NCI-H345 (cell line): ENCODE data around the gene CFAP73.
"Not testable (repeated sequence)": the region's sequence is repeated elsewhere in the genome, so short reads cannot be mapped to it uniquely, and the experiment has no call there.

Experiments used
- DNase-seq: peaks from one replicate; lab custom pipeline; 2025; lab: John Stamatoyannopoulos, UW

CFAP73 gene

DNA sequence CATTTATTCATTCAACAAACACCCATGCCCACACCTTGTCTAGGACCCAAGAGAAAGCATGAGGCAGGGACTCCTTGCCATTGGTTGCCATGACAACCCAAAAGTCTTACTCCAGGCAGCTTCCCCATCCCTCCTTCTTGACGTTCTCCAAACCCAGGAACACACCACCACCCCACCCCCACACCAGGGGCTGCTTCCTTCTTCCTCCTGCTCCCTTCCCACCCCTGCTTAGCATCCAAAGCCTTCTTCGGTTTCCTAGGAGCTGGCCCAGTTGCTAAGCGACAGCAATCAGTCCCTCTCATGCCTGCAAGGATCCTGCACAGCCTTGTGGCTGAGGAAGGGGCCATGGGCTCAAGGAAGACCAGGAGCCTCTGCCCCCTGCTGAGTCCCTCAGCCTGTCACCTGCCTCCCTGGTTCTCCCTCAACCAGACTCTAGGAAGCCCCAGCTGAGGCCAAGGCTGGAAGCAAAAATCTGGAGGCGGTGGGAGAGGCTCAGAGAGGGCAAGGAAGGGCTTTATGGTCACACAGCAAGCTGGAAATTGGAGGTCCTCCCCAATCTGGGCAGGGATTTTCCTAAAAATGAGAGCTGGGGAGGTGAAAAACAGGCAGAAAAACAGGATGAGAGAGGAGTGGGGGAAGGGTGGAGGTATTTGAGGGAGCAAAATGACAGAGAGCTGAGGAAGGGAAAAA lies 29.4 kb upstream of the CFAP73 start:
- DNase-seq, result peak; percentile 11

DNA sequence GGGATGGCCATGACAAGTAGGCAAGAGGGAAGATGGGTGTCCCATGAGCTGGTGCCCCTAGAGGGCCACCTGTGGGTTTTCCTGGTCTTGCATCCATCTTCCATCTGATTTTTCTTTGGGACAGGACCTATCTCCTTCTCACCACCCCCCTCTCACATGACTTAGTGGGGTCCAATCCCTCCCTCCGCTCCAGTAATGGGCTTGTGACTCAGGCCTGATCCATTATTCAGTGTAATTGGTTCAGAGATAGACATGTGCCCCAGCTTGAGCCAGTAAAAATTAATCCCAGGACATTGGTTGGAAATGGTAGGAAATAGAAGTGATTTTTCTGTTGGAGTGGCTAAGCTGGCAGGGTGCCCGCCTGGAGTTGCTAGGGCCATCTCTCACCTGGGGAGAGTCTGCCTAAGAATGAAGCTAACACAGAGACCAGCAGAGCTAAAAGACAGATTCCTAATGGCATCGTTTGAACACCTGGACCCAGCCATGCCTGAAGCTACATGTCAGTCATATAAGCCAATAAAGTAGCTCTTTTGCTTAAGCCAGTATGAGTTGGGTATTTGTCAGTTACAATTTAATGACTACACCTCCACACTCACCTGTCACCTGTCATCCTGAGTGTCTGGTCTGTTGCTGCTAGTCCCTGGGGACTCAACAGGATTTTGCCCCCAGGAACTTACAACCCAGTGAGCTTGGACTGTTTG lies 28.7 kb upstream of the CFAP73 start:
- peak; percentile 87 for DNase-seq

DNA sequence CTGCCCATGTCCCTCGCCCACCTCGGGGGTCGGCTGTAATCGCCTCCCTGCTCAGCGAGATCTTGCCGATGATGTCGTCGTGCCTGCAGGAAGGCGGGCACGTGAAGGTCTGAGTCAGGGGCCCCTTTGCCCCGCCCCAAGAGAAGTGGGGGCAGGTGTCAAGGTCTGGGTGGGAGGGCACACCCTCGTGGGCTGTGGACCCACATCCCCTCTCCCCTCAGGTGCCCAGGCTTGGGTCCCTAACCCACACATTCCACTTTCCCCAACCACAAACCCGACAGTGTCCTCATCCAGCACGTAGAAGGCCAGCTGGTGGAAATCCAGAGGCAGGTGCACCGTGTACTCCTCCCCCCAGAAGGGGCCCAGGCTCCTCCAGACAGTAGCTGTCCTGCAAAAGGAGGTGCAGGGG lies 21.7 kb upstream of the CFAP73 start:
- DNase-seq, result no peak

DNA sequence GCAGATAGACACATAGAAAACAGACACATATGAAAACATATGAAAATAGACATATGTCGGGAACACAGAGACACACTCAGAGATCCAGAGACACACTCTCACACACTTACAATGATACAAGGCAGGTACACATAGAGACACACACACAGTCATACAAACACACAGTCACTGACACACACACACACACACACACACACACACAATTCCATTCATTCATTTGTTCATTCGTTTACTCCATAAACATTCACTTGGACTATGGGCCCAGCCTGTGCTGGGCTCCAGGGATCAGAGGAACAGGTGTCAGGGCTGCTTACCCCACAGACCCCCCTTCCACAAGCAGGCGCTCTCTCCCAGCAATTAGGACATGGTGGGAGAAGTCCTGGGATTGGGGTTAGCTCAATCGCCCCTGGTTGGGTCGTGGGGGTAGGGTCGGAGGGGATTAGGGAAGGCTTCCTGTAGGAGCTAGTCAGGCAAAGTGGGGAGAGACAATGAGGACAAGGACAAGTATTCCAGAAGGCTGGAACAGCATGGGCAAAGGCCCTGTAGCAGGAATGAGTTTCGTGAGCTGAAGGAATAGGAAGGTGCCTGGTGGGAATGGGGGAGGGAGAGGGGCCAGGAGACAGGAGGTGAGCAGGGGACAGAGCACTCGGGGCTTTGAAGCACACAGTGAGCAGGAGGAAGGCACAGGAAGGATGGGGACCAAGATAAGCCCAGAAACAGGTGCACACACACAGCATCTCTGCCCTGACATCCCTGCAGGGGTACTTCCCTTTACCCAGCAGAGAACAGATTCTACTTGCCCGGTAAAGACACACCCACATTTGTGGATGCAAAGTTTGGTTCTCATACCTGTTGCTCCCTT lies 20.5 kb upstream of the CFAP73 start:
- DNase-seq, result no peak

DNA sequence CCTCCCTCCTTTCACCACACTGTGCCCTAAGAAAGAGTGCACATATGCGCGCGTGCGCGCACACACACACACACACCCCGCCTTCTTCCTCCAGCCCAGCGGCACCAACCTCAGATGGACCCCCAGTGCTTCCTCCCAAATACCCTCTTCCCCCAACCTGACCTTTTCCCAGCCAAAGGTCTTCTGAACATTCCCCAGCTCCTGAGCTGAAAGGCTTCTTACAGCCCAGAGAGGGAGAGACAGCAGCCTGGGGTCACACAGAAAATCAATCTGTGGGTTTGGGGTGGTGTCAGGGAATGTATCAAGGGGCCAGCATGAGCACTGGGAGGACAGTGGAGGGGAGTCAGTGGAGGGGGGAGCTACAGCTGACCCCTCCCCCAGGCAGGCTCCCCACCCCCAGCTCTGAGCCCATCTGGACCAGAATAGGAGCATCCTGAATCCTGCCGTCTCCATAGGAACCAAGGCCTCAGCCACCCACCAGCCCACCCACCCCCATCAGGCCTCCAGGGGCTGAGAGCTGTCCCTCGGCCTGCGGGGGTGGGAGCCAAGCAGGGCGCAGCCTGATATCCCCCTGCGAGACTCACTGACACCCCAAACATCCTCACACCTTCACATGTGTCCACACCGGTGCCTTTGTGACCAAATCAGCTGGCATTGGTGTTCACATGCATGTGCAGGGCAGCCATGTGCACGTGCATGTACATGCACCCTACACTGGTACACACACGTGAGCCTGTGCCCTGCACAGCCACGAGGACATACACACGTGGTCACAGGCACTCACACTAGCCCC lies 19.7 kb upstream of the CFAP73 start:
- no peak for DNase-seq

DNA sequence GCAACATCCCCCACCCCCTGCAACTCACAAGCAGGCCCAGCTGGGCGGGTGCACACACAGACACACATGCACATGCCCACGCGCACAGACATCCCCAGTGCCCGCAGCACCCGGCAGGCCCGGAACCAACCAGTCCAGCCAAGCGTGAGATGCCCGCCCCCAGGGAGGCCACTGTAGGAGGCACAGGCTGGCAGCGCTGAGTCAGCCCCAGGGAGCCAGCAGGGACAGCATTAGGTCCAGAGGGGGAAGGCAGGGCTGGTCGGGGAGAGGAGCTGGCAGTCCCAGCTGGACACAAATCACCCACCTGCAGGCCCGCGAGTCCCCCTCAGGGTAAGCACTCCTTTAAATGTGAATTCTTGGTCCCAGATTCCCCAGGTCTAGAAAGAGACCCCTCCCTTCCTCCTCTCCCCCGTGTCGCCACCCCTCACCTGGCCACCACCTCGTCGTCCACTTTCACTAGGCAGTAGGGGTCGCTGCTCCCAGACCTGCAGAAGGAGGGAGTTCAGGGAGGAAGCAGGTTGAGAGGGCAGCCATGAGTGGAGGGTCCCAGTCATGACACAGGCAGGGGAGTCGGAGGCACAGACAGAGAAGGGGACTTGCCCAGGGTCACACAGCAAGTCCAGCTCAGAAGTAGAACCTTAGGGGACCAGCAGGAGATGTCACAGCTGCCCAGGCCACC lies 18.9 kb upstream of the CFAP73 start:
- no peak for DNase-seq

DNA sequence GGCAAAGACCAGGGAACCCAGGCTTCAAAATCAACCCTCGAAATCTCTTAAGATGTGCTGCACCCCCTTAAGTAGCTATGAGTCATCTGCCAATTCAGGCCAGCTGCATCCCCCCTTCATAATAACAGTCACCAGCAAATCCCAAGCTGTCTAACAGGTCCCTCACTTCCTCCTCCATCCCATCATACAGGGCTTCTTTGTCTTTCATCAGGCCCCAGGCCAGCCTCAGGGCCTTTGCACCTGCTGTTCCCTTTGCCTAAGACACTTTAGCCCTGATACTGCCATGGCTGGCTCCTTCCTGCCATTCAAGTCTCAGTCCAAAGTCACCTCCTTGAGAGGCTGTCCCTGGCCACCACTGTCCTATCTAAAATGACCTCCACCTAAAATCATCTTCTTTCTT lies 18.0 kb upstream of the CFAP73 start:
- DNase-seq, result no peak

DNA sequence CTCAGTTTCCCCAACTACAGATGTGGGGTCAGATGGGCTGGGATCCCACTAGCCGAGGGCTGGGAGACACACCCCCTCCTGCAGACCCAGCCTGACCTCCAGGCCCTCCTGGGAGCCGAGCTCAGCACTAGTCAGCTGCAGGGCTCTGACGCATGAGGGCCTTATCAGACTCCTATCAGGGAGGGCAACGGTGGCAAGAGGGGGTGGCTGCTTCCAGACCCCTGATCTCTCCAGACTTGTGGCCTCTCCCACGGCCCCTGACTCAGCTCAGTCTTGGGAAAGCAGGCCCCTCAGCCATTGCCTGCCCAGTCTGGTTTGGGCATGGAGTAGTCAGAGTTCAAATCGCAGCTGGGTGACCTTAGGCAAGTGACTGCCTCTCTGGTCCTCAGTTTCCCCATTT lies 16.5 kb upstream of the CFAP73 start:
- no peak for DNase-seq

DNA sequence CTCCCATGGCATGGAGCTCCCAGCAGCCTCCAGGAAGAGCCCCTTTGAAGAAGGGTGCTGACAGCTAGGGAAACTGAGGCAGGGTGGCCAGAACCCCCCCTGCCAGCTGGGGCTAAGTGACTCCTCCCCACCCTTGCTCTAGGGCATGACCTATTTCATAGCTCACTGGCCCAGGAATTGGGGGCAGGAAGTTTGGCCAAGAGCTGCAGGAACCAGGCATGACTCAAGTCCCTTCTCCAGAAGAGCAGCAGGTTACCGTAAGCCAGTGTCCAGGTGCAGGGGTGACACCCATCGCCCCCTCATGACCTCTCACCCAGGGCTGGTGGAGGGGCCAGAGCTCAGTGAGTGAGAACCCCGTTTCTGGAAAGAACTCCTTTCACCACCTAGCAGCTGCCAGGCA lies 15.9 kb upstream of the CFAP73 start:
- DNase-seq, result no peak

DNA sequence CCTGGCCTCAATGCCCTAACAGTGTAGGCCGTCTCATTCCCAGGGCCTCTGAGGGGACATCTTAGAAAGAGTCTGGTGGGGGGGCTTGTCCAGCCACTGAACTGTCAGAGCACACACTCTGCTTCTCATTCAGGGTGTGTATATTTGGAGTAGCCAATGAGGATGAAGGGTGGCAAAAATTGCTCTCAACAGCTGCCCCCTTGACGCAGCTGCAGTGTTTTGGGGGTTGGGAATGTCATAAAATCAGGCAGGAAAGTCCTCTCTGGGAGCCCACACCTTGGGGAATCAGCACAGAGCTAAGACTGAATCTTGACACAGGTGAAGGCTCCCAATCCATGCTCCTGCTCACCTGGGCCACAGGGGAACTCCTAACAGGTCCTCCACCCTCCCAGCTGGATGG lies 15.5 kb upstream of the CFAP73 start:
- no peak for DNase-seq

DNA sequence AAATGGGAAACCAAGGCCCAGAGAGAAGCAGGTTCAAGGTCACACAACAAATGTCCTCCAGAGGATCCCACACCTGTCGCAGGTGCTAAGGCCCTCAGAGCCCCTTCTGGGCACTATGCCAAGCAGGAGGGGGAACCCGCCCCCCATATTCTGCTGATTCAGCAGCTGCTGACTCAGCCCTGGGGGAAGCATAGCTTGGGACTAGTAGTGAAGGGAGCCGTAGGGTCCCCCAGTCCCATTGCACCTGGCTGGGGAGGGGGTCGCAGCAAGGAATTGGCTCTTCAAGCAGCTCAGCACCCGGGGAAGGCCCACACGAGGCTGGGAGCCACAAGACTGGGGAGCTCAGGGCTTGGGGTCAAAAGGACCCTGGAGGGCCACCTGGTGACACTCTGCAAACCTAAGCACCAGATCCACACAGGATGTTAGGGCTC lies 15.0 kb upstream of the CFAP73 start:
- DNase-seq, result peak; percentile 17

DNA sequence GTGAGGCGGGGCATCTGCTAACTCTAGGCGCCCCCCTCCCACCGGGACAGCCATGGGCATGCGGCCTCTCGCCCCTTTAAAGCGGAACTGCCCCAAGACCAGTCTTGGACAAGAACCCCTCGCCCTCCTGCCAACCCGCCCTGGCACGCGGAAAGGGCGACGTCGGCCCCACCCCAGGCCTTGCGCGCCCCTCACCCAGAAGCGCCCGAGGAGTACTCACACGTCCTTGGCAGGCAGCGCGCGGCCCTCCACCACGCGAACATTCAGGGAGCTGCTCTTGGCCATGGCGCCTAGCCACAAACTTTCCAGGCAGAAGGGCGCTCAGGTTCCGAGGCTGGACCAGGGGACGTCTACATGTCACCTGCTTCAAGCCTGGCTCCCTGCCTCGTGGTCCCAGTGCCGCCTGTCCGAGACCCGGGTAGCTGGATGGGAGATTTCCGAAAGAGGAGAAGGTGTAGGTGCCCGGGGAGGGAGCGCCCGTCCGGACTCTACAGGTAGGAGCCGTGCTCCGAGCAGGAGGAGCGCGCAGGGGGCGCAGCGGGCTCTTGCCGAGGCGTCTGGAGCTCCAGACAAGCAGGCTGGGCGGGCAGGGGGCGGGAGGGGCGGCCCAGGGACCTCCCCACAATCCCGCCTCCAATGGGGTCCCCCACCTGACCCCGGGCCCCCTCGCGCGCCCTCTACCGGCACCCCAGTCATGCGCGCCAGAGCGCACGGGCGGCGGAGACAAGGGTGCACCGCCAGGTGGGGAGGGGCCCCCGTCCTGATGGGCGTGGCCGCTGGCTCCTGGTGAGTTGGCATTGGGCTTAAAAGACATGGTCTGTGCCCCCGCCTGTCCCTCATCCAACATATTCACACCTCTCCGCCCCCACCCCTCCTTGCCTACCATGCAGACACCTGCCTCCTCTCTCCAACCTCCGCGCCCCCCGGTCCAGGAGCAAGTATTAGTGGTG lies 14.1 kb upstream of the CFAP73 start, which contains the start of gene RASAL1:
RASAL1 (minus strand) TSS at position 584 of the 950 bp plus-strand sequence; CDS start at position 285, 299 bp downstream.
- DNase-seq, result peak; percentile 86

DNA sequence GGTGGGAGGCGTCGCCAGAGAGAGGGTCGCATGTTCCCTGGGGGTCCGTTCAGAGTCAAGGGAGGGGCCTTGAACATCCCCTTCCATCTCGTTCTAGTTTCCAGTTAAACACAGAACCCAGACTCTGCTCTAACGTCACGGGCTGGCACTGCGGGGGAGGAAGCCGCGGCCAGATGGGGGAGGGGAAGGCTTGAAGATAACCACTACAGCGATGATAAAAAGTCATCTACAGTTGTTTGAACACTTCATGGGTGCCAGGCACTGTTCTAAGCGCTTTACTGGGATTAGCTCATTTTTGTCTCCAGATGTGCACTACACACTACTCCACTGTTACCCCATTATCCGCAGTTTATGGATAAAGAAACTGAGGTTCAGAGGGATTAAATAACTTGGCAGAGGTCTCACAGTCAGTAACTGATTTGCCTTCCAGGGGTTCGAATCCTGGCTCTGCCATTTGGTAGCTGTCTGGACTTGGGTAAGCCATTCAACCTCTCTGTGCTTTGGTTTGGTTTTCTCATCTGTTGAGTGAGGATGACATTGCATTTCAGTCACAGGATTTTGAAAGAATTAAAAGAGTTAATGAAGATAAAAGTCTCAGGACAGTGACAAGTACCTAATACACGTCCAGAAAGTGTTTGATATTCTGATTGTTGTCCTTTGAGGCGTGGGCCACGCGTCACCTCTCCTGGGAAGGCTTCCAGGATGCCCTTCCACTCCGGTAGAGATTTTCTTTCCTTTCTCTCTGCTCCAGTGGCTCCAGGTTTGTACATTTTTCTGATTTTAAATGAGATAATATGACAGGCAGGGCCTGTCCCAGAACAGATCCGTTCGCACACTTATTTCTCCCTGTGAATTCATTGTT lies 13.2 kb upstream of the CFAP73 start:
- DNase-seq, result peak; percentile 29

DNA sequence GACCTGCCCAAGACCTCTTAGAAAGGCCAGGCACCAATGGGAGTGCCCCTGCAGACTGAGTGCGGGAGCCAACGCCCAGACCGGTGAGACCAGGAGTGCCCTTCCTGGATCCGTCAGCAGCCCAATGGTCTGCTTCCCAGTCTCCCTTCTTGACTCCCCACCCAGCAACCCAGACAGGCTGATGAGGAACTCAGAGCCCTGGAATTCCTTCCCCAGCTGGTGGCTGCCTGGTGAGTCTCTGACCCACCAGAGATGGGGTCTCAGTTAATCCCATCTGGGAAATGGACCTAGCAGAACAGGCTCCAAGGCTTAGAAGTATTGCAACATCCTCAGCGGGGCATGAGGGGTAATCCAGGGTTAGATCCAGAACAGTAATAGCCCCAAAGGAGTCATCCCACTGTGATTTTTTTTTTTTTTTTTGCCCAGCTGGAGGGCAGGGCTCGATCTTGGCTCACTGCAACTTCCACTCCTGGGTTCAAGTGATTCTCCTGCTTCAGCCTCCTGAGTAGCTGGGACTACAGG lies 12.5 kb upstream of the CFAP73 start:
- no peak for DNase-seq

DNA sequence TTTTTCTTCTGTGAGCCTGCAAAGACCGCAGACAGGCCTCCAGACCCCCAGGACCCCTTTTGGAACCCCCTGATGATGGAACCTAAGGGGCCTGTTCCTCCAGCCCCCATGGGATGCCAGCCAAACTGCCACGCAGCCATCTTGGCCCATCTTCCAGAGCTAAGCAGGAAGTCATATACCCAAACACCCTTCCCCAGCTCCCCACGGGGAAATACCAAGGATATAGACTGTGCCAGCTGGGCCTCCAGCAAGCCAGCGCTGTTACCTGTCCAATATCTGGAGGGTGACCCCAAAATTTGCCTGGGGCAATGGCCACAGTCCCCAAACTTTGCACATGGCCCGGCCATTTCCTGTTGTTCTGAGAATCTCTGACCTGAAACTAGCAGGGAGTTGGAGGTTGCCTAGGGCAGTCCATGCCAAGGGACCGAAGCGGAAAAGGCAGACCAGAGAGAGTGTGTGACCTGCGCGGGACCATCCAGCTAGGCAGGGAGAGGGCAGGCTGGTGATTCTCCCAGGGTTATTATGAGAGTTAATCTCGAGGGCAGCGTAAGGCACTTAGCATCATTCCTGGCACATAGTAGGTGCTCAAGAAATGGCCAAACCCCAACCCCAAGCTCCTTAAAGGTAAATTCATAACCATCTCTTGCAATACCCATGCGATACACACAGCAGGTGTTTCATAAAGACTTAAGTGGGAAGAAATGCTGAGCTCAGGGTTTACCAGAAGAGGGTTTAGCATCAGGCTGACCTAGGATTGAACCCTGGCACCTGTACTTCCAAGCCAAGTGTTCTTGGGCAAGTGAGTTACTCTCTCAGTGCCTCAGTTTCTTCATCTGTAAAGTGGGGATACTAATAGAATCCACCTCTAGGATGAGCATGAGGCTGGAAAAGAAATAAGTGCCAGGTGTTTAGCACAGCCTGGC lies 11.4 kb upstream of the CFAP73 start:
- DNase-seq, result no peak

DNA sequence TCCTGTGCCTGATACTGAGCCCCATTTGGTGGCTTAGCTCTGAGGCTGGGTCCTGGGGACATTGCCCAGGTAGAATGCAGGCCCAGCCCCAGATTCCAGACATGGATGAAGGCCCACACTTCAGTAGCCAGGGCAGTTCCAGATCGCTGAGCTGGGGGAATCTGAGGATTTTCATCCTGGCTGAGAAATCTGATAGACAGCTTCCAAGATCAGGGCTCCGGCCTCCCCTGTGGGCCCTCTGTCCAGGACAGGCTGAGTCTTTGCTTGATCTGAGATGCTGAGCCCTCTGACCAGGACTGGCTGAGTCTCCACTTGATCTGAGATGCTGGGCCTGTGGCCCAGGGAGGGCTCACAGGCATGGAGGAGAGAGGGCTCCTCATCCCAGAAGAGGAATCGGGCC lies 10.7 kb upstream of the CFAP73 start:
- no peak for DNase-seq

DNA sequence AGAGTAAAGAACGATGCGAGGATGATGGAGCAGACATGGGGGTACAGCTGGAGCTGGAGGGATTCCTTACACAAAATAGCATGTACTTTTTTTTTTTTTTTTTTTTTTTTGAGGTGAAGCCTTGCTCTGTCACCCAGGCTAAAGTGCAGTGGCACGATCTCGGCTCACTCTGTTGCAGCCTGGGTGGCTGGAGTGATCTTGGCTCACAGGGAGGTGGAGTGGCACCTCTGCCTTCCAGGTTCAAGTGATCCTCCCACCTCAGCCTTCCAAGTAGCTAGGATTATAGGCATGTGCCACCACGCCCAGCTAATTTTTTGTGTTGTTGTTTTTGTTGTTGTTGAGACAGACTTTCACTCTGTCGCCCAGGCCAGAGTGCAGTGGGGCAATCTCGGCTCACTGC lies 8.8 kb upstream of the CFAP73 start:
- no peak for DNase-seq

DNA sequence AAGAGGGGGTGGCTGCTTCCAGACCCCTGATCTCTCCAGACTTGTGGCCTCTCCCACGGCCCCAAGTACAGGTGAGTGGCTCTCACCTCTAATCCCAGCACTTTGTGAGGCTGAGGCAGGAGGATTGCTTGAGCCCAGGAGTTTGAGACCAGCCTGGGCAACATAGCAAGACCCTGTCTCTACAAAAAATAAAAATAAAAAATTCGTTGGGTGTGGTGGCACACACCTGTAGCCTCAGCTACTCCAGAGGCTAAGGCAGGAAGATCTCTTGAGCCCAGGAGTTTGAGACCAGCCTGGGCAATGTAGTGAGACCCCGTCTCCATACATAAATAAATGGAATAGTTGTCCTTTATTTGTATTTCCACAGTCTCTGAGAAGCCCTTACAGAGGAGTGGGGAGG lies 7.8 kb upstream of the CFAP73 start:
- not testable (repeated sequence) for DNase-seq
